A172 (cell line): ENCODE measurements around the gene RORC. TPM values are rescaled to one million over a fixed set of nuclear protein-coding genes. Genes with fewer than 3 reads are reported as not detected.
"Not testable (repeated sequence)": the region's sequence is repeated elsewhere in the genome, so short reads cannot be mapped to it uniquely, and the experiment has no call there.

Experiments used
- DNase-seq: peaks from one replicate; pipeline ENCODE4 v3.0.0-alpha.2; 2015; ENCODE audit warnings: low spot score
- total RNA-seq: library from RNA; depleted of rRNA; stranded (reverse); fragments of >200 nt; shearing (Covaris generic); gene quantifications from 2 replicates; pipeline ENCODE4 v1.2.3, GENCODE V29; 2014; rRNA removed

RORC gene
- total RNA-seq, 1 experiment from 2014 or later, result 0.14 TPM

DNA sequence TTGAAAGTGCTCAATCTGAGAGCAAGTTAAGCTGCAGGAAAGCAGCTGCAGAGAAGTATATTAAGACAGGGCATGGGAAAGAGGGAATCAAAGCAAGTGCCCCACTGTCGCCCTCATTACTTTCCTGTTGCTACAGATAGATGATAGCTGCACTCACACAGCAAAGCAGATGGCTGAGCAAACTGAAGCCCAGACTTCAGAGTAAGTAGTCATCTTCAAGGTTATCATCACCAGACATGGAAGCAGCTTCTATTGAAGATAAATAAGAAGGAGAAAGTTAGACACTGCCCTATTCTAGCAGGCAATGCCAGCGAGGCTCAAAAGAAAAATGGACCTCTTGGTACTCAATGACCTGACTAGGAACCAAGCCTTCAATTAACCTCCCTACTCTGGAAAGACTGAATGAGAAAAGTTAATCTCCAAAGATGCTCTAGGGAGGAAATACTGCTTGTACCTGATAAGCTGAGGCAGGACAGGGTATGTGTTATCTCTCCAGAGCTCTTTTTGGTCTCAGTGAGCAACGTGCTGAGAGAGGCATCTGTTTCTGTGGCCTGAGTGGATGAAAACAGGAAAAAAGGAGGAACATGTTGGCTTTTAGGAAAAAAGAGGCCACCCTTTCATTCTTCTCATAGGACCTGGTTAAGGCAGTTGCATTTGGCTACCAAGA, 57.2 kb downstream of the RORC start:
- no peak for DNase-seq

GRCh38 chr1:151773702-151774101, 57.9 kb downstream of the RORC start:
- DNase-seq, result peak; percentile 94

- DNase-seq, result not testable (repeated sequence)
Observed at GRCh38 chr1:151769270-151769669, 62.3 kb downstream of the RORC start.

GRCh38 chr1:151768351-151769066, 63.1 kb downstream of the RORC start:
- DNase-seq, result not testable (repeated sequence)

DNA sequence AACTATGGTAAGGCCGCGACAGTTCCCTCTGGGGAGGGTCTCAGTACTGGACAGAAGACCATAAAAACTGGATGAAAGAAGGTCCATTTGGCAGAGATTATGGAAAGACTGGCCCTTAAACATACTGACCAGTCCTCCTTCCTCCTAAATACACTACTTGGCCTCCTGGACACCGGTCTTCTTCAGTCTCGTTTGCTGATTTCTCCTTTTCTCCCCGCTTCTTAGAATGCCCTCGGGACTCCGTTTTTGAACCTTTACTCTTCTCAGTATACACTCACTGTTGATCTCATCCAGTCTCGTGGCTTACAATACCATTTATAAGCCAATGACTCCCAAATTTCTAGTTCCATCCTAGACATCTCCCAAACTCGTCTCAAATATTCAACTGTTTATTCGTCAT, 67.6 kb downstream of the RORC start:
- no peak for DNase-seq

DNA sequence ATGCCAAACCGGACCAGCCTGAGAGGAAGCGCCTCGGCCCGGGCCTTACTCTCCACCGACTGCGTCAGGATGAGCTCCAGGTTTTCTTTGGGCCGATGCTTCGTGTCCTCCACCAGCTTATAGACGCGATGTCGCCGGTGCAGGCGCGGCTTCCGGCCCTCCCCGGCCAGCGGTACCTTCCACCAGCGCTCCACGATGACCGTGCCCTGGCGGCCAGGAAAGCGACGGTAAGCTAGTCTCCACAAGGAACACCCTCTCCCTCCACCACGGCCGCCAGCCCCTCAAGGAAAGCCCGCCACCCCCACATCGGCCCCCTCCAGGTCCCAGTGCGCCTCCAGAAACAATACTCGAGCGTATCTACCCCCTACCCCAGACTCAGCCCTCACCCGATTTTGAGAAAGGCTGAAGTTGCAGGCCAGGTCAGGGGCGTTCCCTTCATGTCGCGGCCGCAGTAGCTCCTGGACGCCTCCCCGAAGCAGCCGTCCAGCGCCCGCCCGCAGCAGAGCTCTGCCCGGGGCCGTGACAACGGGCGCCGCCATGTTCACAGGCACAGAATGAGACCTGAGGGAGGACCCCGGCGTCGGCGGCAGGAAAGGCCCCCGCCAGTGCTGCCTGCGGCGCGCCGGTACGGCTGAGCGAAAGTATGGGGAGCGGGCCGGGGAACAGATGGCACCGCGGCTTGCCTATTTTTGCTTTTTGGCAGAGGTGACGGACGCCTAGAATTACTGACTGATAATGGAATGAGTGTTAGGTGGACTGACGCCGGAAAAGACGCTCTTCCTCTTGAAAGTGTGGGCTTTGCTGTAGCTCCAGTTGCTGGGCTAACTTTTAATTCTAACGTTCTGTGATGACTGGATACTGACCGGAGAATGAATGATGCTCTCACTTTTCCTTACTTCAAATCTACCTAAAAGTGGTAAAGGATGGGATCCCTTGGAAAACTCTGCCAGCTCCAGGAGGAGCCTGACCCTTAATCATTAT, 68.4 kb downstream of the RORC start, which contains the start of gene MRPL9:
MRPL9 (minus strand) TSS at position 556 of the 981 bp plus-strand sequence; CDS start at position 539, 17 bp downstream.
- DNase-seq, result peak; percentile 75

- peak; percentile 40 for DNase-seq
Observed at GRCh38 chr1:151760597-151761385, 70.8 kb downstream of the RORC start.

- no peak for DNase-seq
Observed at GRCh38 chr1:151759241-151759640, 72.4 kb downstream of the RORC start.

DNA sequence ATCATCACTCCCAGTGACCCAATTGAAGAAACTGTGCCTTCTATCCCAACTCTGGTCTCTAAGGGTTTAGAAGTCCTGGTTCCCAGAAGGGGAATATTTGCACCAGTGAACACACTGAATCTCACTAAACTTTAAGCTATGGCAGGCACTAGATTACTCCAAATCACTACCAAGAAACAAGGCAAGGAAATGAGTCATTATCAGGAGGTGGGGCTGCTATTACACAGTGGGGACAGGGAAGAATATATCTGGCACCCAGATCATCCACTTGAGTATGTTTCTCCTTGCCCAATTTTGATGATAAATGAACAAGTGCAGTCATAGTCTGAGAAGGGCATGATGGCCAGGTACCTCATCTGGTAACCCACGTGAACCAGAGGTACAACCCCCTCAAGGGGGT, 75.3 kb downstream of the RORC start:
- peak; percentile 80 for DNase-seq

Other genes with a start within 250 kb of the RORC start
- 23.7 and 28.7 TPM in 2 replicates for gene SNX27, start 219.8 kb downstream of the RORC start, total RNA-seq
- not detected in 2 replicates for gene CELF3, start 115.0 kb downstream of the RORC start, total RNA-seq
- not detected in 2 replicates for gene RIIAD1, start 110.3 kb downstream of the RORC start, total RNA-seq
- gene MRPL9, start 68.3 kb downstream of the RORC start, total RNA-seq, result 275 and 300 TPM in 2 replicates
- gene TDRKH, start 41.3 kb downstream of the RORC start, total RNA-seq, result 24.2 and 25.1 TPM in 2 replicates
- not detected in 2 replicates for gene LINGO4, start 26.4 kb downstream of the RORC start, total RNA-seq
- not detected in 2 replicates for gene C2CD4D, start 8.0 kb upstream of the RORC start, total RNA-seq
- not detected in 2 replicates for gene THEM5, start 21.9 kb upstream of the RORC start, total RNA-seq
- 9.5 and 11.2 TPM in 2 replicates for gene THEM4, start 77.7 kb upstream of the RORC start, total RNA-seq
- gene S100A10, start 162.1 kb upstream of the RORC start, total RNA-seq, result 760 and 801 TPM in 2 replicates
- gene S100A11, start 205.2 kb upstream of the RORC start, total RNA-seq, result 517 and 658 TPM in 2 replicates